MM.1S (cell line): ENCODE results near the gene DARS2.
"Not testable (repeated sequence)": the region's sequence is repeated elsewhere in the genome, so short reads cannot be mapped to it uniquely, and the experiment has no call there.

Experiments used
- DNase-seq: peaks from one replicate; pipeline ENCODE4 v3.0.0-alpha.2; 2015
- H2AFZ ChIP-seq: fragments of 300-600 bp; sonication (generic); 2 replicates; pipeline ENCODE4 v1.6.0; 2016; ENCODE audit warnings: antibody characterized with exemption, low read length
- H3F3A ChIP-seq: fragments of 300-600 bp; sonication (generic); 2 replicates; pipeline ENCODE4 v1.6.1; 2016; ENCODE audit warnings: mild to moderate bottlenecking, antibody characterized with exemption, low read length, moderate library complexity, mixed read lengths; ENCODE audit not compliant: insufficient read depth
- H3K27ac ChIP-seq: fragments of 300-600 bp; sonication (generic); 2 replicates; pipeline ENCODE4 v1.5.1; 2016; ENCODE audit warnings: mild to moderate bottlenecking, low read length
- H3K27me3 ChIP-seq: fragments of 300-600 bp; sonication (generic); replicated peaks from 2 replicates; pipeline ENCODE4 v1.6.0; 2016; ENCODE audit warnings: low read length; ENCODE audit not compliant: insufficient read depth
- H3K36me3 ChIP-seq: fragments of 300-600 bp; sonication (generic); replicated peaks from 2 replicates; pipeline ENCODE4 v1.6.1; 2016; ENCODE audit warnings: mild to moderate bottlenecking, low read length, mixed read lengths; ENCODE audit not compliant: insufficient read depth
- H3K4me1 ChIP-seq: fragments of 300-600 bp; sonication (generic); 2 replicates; pipeline ENCODE4 v1.6.1; 2016; ENCODE audit warnings: low read length, mixed read lengths
- H3K4me2 ChIP-seq: fragments of 300-600 bp; sonication (generic); 2 replicates; pipeline ENCODE4 v1.6.0; 2016; ENCODE audit warnings: low read depth, low read length
- H3K4me3 ChIP-seq: fragments of 300-600 bp; sonication (generic); 2 replicates; pipeline ENCODE4 v1.5.1; 2016; ENCODE audit warnings: low read length, mixed read lengths
- H3K79me2 ChIP-seq: fragments of 300-600 bp; sonication (generic); 2 replicates; pipeline ENCODE4 v1.6.1; 2016; ENCODE audit warnings: mixed run types, low read length, mixed read lengths
- H3K9ac ChIP-seq: fragments of 300-600 bp; sonication (generic); 2 replicates; pipeline ENCODE4 v1.6.1; 2016; ENCODE audit warnings: low read length, mixed read lengths
- H3K9me2 ChIP-seq: fragments of 300-600 bp; sonication (generic); replicated peaks from 2 replicates; pipeline ENCODE4 v1.6.1; 2016; ENCODE audit warnings: mild to moderate bottlenecking, low read length, mixed read lengths; ENCODE audit not compliant: insufficient read depth
- H3K9me3 ChIP-seq: fragments of 300-600 bp; sonication (generic); replicated peaks from 2 replicates; pipeline ENCODE4 v1.6.1; 2016; ENCODE audit warnings: mild to moderate bottlenecking, low read length, mixed read lengths; ENCODE audit not compliant: insufficient read depth
- H4K20me1 ChIP-seq: fragments of 300-600 bp; sonication (generic); 2 replicates; pipeline ENCODE4 v1.6.1; 2016; ENCODE audit warnings: mild to moderate bottlenecking, low read length, moderate library complexity, mixed read lengths; ENCODE audit not compliant: insufficient read depth
- CTCF ChIP-seq: fragments of 300-600 bp; sonication (generic); IDR thresholded peaks from 2 replicates; pipeline ENCODE4 v1.5.1; 2016; ENCODE audit warnings: antibody characterized with exemption, low read length, mixed read lengths
- EZH2 ChIP-seq: fragments of 300-600 bp; sonication (generic); optimal IDR thresholded peaks from 2 replicates; pipeline ENCODE3; 2017; ENCODE audit warnings: low read depth, mild to moderate bottlenecking, antibody characterized with exemption, low read length, mixed read lengths
- EZH2phosphoT487 ChIP-seq: fragments of 300-600 bp; sonication (generic); IDR thresholded peaks from 2 replicates; pipeline ENCODE4 v1.6.1; 2018; ENCODE audit warnings: antibody characterized with exemption, low read length

DARS2 gene

GRCh38 chr1:173802961-173803360 lies 21.5 kb upstream of the DARS2 start:
- H3K36me3 ChIP-seq, result peaks cover 12% of the 10 kb centered on the region; the same call in 1 of the 2 replicates
- no peaks in the 10 kb centered on the region for H3F3A ChIP-seq
- H3K9me3 ChIP-seq, result no peaks in the 10 kb centered on the region
- H3K79me2 ChIP-seq, result peaks cover 8% of the 10 kb centered on the region; the same call in 1 of the 2 replicates
- no peak overlapping the region for H2AFZ ChIP-seq
- H3K4me3 ChIP-seq, result no peak overlapping the region
- no peak overlapping the region for H3K9ac ChIP-seq
- DNase-seq, result no peak
- H3K27ac ChIP-seq, result no peak overlapping the region
- no peak overlapping the region for H3K4me2 ChIP-seq
- H3K9me2 ChIP-seq, result no peaks in the 10 kb centered on the region
- H3K4me1 ChIP-seq, result no peaks in the 10 kb centered on the region
- TF ChIP-seq EZH2phosphoT487 (no peak), EZH2 (no peak), CTCF (no peak)
- no peaks in the 10 kb centered on the region for H4K20me1 ChIP-seq
- no peaks in the 10 kb centered on the region for H3K27me3 ChIP-seq

GRCh38 chr1:173813654-173814053 lies 10.8 kb upstream of the DARS2 start:
- H2AFZ ChIP-seq, H3K9me2 ChIP-seq, H3K27ac ChIP-seq, H3K9ac ChIP-seq, H3K4me3 ChIP-seq, H3F3A ChIP-seq, DNase-seq, H3K27me3 ChIP-seq, H3K9me3 ChIP-seq, H3K4me2 ChIP-seq, H3K36me3 ChIP-seq, H3K4me1 ChIP-seq, H4K20me1 ChIP-seq: not testable (repeated sequence)
- peaks cover 73% of the 10 kb centered on the region for H3K79me2 ChIP-seq

- H3K4me1 ChIP-seq, result peaks cover 9% of the 10 kb centered on the region; the same call in 1 of the 2 replicates
- H3K79me2 ChIP-seq, result peaks cover 88% of the 10 kb centered on the region
- no peaks in the 10 kb centered on the region for H4K20me1 ChIP-seq
- no peak overlapping the region for H3K27ac ChIP-seq
- no peak overlapping the region for H3K4me2 ChIP-seq
- no peaks in the 10 kb centered on the region for H3K9me3 ChIP-seq
- no peaks in the 10 kb centered on the region for H3F3A ChIP-seq
- H3K36me3 ChIP-seq, result 0 out of 2 replicates have a peak, but pooled peaks cover 9% of the 10 kb centered on the region
- no peak overlapping the region for H3K4me3 ChIP-seq
- no peak for DNase-seq
- H3K9ac ChIP-seq, result no peak overlapping the region
- no peak for TF ChIP-seq CTCF
- no peak for TF ChIP-seq EZH2phosphoT487
- no peak for TF ChIP-seq EZH2
- H2AFZ ChIP-seq, result no peak overlapping the region
- H3K9me2 ChIP-seq, result no peaks in the 10 kb centered on the region
- no peaks in the 10 kb centered on the region for H3K27me3 ChIP-seq
Measured at GRCh38 chr1:173818459-173818858, 6.0 kb upstream of the DARS2 start.

GRCh38 chr1:173821680-173822079 lies 2.8 kb upstream of the DARS2 start:
- H3K27ac ChIP-seq, result no peak overlapping the region
- H3K27me3 ChIP-seq, result no peaks in the 10 kb centered on the region
- peaks cover 69% of the 10 kb centered on the region for H3K79me2 ChIP-seq
- H3K36me3 ChIP-seq, result 0 out of 2 replicates have a peak, but pooled peaks cover 9% of the 10 kb centered on the region
- H3K4me3 ChIP-seq, result no peak overlapping the region
- H3K4me1 ChIP-seq, result peaks cover 9% of the 10 kb centered on the region; the same call in 1 of the 2 replicates
- no peak for DNase-seq
- H3K9ac ChIP-seq, result no peak overlapping the region
- no peak for TF ChIP-seq EZH2phosphoT487
- no peak for TF ChIP-seq CTCF
- TF ChIP-seq EZH2, result no peak
- no peaks in the 10 kb centered on the region for H4K20me1 ChIP-seq
- no peak overlapping the region for H3K4me2 ChIP-seq
- H3F3A ChIP-seq, result peaks cover 17% of the 10 kb centered on the region
- no peaks in the 10 kb centered on the region for H3K9me3 ChIP-seq
- H2AFZ ChIP-seq, result no peak overlapping the region
- H3K9me2 ChIP-seq, result no peaks in the 10 kb centered on the region
